ENCODE results near the gene FRAS1.

DNA sequence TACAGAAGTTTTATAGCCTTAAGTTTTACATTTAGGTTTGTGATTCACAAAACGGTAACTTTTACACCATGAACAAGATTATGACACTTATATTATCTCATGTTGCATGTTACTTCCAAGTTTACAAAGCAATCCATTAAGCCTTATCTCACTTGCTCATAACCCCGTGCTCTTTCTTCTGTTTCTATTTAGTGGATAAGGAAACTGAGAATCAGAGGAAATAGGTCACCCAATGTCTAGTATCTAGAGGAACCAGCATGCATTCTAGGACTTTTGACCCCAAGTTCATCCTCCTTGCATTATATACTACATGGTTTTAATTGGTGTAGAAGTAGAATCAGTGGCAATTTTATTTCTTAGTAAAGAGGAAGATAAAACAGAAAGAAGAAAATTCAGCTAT lies 427.5 kb downstream of the FRAS1 start:
- TF ChIP-seq POLR2A (IDR thresholded peaks at IDR 0.05) = no peak
- TF ChIP-seq, protein P1, sequence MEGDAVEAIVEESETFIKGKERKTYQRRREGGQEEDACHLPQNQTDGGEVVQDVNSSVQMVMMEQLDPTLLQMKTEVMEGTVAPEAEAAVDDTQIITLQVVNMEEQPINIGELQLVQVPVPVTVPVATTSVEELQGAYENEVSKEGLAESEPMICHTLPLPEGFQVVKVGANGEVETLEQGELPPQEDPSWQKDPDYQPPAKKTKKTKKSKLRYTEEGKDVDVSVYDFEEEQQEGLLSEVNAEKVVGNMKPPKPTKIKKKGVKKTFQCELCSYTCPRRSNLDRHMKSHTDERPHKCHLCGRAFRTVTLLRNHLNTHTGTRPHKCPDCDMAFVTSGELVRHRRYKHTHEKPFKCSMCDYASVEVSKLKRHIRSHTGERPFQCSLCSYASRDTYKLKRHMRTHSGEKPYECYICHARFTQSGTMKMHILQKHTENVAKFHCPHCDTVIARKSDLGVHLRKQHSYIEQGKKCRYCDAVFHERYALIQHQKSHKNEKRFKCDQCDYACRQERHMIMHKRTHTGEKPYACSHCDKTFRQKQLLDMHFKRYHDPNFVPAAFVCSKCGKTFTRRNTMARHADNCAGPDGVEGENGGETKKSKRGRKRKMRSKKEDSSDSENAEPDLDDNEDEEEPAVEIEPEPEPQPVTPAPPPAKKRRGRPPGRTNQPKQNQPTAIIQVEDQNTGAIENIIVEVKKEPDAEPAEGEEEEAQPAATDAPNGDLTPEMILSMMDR (IDR thresholded peaks at IDR 0.05) = no peak

All from right lobe of liver (tissue), 4 donors.